Skeletal muscle satellite cell (primary cell): ENCODE data around the gene CNKSR3. TPM values are rescaled to one million over a fixed set of nuclear protein-coding genes. Genes with fewer than 3 reads are reported as not detected.

ENCODE experiments used
- H3K27me3 ChIP-seq: 2 replicates; pipeline ENCODE4 v1.7.0; 2013; ENCODE audit warnings: low read length; ENCODE audit not compliant: control insufficient read depth, insufficient read depth
- H3K36me3 ChIP-seq: 2 replicates; pipeline ENCODE4 v1.7.0; 2013; ENCODE audit warnings: mild to moderate bottlenecking, control low read depth, low read length; ENCODE audit not compliant: insufficient read depth
- H3K4me1 ChIP-seq: 2 replicates; pipeline ENCODE4 v1.7.0; 2013; ENCODE audit warnings: low read length; ENCODE audit not compliant: control insufficient read depth, insufficient read depth
- H3K4me2 ChIP-seq: 2 replicates; pipeline ENCODE4 v1.7.0; 2013; ENCODE audit warnings: mild to moderate bottlenecking, low read length
- H3K4me3 ChIP-seq: 2 replicates; pipeline ENCODE4 v1.7.0; 2013; ENCODE audit warnings: low read length
- H3K9ac ChIP-seq: 2 replicates; pipeline ENCODE4 v1.7.0; 2013; ENCODE audit warnings: mild to moderate bottlenecking, low read depth, low read length, moderate library complexity
- H3K9me3 ChIP-seq: replicated peaks from 2 replicates; pipeline ENCODE4 v1.7.0; 2013; ENCODE audit warnings: mild to moderate bottlenecking, control low read depth, low read length
- small RNA-seq: library from RNA; depleted of rRNA; stranded (forward); fragments of <200 nt; gene quantifications from one replicate; pipeline ENCODE3, GENCODE V24; 2012

Gene CNKSR3

DNA sequence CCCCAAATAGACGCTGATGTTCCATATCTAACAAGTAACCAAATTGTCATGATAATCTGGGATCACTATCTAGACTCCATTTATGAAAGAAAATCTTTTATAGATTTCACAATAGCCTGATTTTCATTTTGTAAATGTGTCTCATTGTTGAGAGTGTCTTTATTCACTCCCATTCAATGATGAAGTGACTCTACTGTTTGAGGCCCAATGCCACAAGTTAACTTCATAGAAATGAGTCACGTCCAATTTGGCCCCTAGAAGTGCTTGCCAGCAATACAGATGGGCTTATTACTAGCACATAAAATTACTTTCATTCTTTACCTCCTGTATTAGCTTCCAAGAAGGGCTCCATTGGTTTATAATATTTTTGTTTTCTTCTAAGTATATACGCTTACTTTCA, 160.2 kb downstream of the CNKSR3 start:
- Histone ChIP-seq H3K9me3 (no peaks in the 10 kb centered on the region), H3K9ac (no peak overlapping the region), H3K4me3 (no peak overlapping the region), H3K4me1 (no peaks in the 10 kb centered on the region), H3K4me2 (no peak overlapping the region), H3K36me3 (no peaks in the 10 kb centered on the region), H3K27me3 (peaks cover 10% of the 10 kb centered on the region)

DNA sequence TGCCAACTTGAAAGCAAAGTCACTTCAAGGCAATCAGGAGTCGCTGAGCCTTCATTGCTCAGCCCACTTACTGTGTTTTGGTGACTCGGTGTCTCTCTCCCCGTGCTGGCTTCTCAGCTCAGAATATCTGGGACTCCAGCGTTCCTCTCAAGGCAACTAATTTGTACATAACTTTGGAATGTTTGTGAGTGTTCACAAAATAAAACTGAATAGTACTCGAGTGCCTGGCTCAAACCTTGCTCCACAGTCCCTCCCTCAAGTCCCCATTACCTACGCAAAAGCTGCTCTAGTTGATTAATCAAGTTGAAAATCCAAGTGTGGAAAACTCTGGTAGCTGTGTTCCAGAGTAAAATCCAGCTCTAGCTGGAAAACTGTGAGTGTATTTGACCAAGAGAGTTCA, 162.5 kb downstream of the CNKSR3 start:
- Histone ChIP-seq H3K27me3 (peaks cover 10% of the 10 kb centered on the region), H3K9me3 (no peaks in the 10 kb centered on the region), H3K4me1 (no peaks in the 10 kb centered on the region), H3K4me3 (no peak overlapping the region), H3K36me3 (no peaks in the 10 kb centered on the region), H3K9ac (no peak overlapping the region), H3K4me2 (no peak overlapping the region)

DNA sequence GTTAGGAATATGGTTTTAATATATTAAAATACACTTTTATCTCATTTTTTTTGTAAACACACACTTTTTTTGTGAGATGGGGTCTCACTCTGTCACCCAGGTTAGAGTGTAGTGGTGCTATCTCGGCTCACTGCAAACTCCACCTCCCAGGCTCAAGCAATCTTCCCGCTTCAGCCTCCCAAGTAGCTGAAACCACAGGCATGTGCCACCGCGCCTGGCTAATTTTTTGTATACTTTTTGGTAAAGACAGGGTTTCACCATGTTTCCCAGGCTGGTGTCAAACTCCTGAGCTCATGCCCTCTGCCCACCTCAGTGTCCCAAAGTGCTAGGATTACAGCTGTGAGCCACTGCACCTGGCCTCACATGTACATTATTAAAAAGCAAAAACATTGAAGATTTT, 164.7 kb downstream of the CNKSR3 start:
- H3K4me3 ChIP-seq, result no peak overlapping the region
- H3K4me2 ChIP-seq, result no peak overlapping the region
- no peak overlapping the region for H3K9ac ChIP-seq
- peaks cover 5% of the 10 kb centered on the region for H3K27me3 ChIP-seq
- H3K9me3 ChIP-seq, result no peaks in the 10 kb centered on the region
- H3K36me3 ChIP-seq, result no peaks in the 10 kb centered on the region
- no peaks in the 10 kb centered on the region for H3K4me1 ChIP-seq

DNA sequence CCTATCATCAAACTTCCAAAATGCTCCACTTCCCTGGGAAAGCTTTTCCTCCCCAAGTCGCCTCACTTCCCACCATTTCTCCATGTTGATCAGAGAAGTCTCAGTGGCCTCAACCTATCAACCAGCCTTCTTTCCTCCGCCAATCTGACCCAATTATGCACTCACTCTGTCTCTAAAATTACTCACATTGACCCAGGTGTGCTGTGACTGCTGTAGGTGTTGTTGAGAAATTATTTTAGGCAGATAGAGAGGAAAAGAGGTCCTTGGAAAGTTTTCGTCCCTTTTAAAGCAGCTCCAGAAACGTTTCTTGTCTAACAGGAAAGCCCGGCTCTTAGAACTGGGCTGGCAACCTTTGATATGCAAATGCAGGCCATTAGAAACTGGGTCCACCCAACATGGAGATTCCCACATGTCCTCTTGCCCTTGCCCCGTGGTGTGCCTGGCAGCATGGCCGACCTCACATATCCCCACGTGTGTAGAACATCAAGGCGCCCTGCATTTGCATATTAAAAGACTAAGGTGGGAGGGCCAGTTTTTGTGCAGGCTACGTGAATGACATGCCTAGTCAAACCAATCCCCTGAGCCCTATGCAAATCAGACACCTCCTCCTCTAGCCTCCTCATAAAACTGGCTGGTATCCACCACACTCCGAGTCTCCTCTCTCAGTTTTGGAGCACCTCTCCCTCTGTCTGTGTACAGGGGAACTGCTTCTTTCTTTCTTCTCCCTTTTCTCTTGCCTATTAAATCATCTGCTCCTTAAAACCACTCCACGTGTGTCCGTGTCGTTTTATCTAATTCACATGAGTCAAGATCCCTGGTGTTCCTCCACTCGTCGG, 166.8 kb downstream of the CNKSR3 start:
- H3K36me3 ChIP-seq, result no peaks in the 10 kb centered on the region
- no peak overlapping the region for H3K4me2 ChIP-seq
- no peak overlapping the region for H3K9ac ChIP-seq
- H3K4me3 ChIP-seq, result no peak overlapping the region
- H3K27me3 ChIP-seq, result peaks cover 4% of the 10 kb centered on the region
- no peaks in the 10 kb centered on the region for H3K4me1 ChIP-seq
- no peaks in the 10 kb centered on the region for H3K9me3 ChIP-seq

DNA sequence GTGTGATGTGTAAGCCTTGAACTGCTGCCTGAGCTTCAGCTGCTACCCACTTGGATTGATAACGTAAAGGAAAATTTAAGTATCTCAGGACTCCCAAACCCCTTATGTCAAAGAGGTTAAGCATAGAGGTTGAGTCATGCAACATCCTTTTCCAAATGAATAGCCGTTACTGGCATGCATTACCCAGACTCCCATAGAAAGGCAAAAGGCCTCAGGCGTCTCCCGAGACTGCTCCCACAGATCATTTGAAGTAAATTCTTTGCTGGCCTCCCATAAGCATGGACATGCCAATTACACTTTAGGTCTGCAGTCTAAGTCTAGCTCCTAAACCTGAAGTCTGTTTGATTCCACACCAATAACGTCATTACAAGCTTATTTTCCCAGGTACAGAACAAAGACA, 168.6 kb downstream of the CNKSR3 start:
- H3K36me3 ChIP-seq, result no peaks in the 10 kb centered on the region
- H3K4me3 ChIP-seq, result no peak overlapping the region
- H3K9me3 ChIP-seq, result no peaks in the 10 kb centered on the region
- no peak overlapping the region for H3K4me2 ChIP-seq
- no peak overlapping the region for H3K9ac ChIP-seq
- H3K4me1 ChIP-seq, result no peaks in the 10 kb centered on the region
- H3K27me3 ChIP-seq, result peaks cover 6% of the 10 kb centered on the region

DNA sequence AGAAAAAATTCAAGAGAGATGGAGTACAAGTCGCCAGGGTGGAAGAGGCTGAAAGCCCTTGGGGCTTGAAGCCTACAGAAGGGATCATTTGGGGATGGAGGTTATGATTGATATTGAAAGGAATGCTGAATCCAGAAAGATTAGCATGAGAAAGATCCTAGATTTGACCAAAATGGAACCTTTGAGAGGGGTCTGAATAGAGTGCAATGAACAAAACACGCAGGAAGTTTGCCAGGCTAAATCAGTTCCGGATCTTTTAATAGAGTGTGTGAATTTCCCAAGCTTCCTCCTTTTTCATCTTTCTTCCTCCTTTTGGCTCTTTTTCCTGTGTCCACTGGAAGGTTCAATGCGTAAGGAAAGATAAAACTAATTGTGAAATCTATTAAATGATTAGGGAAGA, 169.1 kb downstream of the CNKSR3 start:
- no peak overlapping the region for H3K9ac ChIP-seq
- no peaks in the 10 kb centered on the region for H3K4me1 ChIP-seq
- H3K9me3 ChIP-seq, result no peaks in the 10 kb centered on the region
- H3K4me2 ChIP-seq, result no peak overlapping the region
- H3K36me3 ChIP-seq, result no peaks in the 10 kb centered on the region
- H3K27me3 ChIP-seq, result peaks cover 10% of the 10 kb centered on the region
- H3K4me3 ChIP-seq, result no peak overlapping the region

Small RNA genes lying within 50 kb of the gene (small RNA-seq; reads per million reads assigned to genes)
- gene AL357075.2, result not detected
